NCI-H187 (cell line): ENCODE results near the gene MTCH1.

Experiments
- DNase-seq, 2 experiments: peaks; one replicate each; lab custom pipeline; 2025; lab: John Stamatoyannopoulos, UW

Gene MTCH1

GRCh38 chr6:36970892-36971842, 14.8 kb downstream of the MTCH1 start:
- no peak for DNase-seq

- no peak for DNase-seq
Measured at GRCh38 chr6:36969988-36970891, 15.8 kb downstream of the MTCH1 start.

- DNase-seq = no peak
Measured at GRCh38 chr6:36969240-36969691, 16.7 kb downstream of the MTCH1 start.

GRCh38 chr6:36968266-36968977, 17.6 kb downstream of the MTCH1 start:
- no peak for DNase-seq

GRCh38 chr6:36967757-36968156, 18.2 kb downstream of the MTCH1 start:
- DNase-seq = no peak

GRCh38 chr6:36967301-36967700, 18.7 kb downstream of the MTCH1 start:
- DNase-seq = no peak

- no peak for DNase-seq
Measured at GRCh38 chr6:36964908-36965307, 21.1 kb downstream of the MTCH1 start.

GRCh38 chr6:36964349-36964748, 21.6 kb downstream of the MTCH1 start:
- no peak for DNase-seq

GRCh38 chr6:36963451-36964290, 22.3 kb downstream of the MTCH1 start:
- no peak for DNase-seq

GRCh38 chr6:36962874-36963273, 23.1 kb downstream of the MTCH1 start:
- no peak for DNase-seq

- DNase-seq = no peak
Measured at GRCh38 chr6:36961441-36962435, 24.3 kb downstream of the MTCH1 start.

GRCh38 chr6:36959555-36960250, 26.3 kb downstream of the MTCH1 start:
- DNase-seq = no peak

GRCh38 chr6:36958775-36959554, 27.0 kb downstream of the MTCH1 start:
- DNase-seq = no peak

GRCh38 chr6:36957773-36958271, 28.2 kb downstream of the MTCH1 start:
- DNase-seq = no peak

- no peak for DNase-seq
Measured at GRCh38 chr6:36956446-36956820, 29.6 kb downstream of the MTCH1 start.

GRCh38 chr6:36955671-36956445, 30.1 kb downstream of the MTCH1 start:
- DNase-seq = no peak

GRCh38 chr6:36955136-36955535, 30.9 kb downstream of the MTCH1 start:
- DNase-seq = no peak
